Superior temporal gyrus (tissue), 1 donor: Measurements from ENCODE around the gene COL5A1.
"Not testable (repeated sequence)": the region's sequence is repeated elsewhere in the genome, so short reads cannot be mapped to it uniquely, and the experiment has no call there.

Experiments used
- DNase-seq: peaks from one replicate; pipeline ENCODE4 v3.0.0-alpha.2; 2016; ENCODE audit errors: extremely low spot score

Gene COL5A1

DNA sequence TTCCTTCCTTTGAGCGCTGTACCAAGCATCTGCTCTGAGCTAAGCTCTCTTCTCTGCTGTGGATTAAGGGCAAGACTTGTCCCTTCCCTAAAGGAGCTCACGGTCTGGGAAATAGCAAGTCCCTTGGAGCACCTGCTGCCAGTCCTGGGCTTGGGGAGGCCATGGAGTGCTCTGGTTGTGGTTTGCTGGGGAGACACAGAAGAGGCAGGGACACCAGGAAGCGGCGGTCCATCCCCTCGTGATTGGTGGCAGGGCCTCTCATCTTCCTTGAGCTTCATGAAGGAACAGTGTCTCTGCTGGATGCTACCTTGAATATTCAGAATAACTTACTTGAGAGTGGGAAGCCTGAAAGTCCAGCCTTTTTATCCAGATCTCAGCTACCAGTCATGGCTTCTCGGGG, 35.3 kb downstream of the COL5A1 start:
- DNase-seq = no peak

DNA sequence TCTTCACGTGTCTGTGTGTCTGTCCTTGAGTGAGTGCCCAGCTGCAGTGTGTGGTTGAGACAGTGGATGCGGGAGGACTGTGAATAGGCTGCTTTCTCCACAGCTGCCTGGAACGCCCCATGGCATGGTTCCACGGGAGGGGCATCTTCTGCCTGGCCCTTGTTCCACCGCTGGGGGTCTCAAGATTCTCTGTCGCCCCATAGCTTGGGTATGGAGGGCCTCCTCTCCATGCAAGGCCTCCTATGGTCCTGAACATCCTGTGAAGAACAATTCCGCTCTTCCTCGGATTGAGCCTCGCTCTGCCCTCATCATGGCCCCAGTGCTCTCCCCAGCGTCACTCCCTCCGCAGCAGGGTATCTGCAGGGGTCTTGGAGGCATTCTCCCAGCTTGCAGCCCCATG, 36.1 kb downstream of the COL5A1 start:
- DNase-seq = no peak

DNA sequence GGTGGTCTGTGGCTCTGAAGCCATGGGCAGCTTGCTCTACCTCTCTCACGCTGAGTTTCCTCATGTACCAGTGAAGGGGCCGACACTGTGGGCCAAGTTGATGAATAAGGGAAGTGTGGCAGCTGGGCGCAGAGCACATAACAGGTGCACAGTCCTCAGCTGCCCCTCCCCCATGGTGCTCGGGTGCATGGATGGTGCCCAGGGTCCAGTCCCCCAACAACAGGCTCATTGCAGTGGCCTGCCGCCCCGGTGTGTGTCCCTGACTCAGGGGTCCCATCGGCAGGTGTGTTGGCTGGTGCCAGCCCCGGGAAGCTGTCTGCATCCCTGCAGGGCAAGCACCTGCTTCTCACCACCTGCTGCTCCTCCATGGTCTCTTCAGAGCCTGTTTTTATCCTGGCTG, 36.6 kb downstream of the COL5A1 start:
- no peak for DNase-seq

DNA sequence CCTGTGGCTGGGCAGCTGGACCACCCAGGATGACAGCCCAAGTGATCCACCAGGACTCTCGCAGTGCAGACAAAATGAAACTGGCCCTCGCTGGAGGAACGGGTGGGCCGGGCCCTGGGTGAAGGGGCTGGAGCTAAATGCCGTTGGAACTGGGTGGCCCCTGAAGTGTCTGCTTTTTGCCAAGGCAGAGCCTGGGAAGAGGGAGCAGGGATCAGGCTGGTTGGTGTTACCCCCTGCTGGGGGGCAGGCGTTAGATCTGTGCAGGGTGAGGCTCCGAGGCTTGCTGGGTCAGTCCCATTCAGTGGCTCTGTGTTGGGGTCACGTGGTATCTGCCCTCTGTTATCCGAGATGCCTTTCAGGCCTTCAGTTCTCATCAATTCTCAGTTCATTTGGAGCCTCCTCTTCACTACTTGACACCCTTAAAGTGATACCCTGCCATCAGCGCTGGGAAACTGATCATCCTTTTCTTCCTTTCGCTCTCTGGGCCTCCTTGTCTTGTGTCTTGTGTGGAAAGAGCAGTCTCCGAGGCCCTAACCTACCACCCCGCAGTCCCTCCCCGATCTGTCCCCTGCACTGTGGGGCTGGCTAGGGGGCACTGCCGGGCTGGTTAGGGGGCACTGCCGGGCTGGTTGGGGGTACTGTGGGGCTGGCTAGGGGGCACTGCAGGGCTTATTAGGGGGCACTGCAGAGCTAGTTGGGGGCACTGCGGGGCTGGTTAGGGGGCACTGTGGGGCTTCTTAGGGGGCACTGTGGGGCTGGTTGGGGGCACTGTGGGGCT, 37.3 kb downstream of the COL5A1 start:
- no peak for DNase-seq

DNA sequence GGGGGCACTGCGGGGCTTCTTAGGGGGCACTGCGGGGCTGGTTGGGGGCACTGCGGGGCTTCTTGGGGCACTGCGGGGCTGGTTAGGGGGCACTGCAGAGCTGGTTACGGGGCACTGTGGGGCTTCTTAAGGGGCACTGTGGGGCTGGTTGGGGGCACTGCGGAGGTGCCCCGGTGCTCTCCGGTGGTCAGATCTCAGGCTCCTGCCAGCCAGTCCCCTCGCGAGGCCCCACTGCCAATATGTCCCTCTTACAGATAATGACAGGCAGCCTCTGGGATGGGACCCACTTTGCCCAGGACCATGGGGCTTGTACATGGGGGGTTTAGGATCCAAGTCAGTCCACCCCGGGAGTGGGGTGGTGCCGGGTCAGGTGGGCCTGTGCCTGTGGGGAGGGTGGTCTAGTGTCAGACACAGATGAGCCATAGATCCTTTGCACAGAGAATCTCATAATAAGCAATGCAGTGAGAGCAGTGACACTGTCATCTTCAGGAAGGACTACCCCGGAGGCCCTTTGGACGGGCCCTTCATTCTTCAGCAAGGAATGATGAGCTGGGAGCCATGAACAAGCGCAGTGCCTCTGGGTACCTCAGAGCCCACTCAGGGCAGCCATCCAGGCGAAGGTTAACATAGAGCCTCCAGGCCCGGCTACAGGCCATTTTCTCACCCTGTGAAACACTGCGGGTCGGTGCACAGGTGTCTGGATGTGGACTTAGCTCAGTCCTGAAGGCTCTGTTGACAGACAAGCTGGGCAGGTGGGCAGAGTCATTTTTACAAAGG, 38.2 kb downstream of the COL5A1 start:
- no peak for DNase-seq

DNA sequence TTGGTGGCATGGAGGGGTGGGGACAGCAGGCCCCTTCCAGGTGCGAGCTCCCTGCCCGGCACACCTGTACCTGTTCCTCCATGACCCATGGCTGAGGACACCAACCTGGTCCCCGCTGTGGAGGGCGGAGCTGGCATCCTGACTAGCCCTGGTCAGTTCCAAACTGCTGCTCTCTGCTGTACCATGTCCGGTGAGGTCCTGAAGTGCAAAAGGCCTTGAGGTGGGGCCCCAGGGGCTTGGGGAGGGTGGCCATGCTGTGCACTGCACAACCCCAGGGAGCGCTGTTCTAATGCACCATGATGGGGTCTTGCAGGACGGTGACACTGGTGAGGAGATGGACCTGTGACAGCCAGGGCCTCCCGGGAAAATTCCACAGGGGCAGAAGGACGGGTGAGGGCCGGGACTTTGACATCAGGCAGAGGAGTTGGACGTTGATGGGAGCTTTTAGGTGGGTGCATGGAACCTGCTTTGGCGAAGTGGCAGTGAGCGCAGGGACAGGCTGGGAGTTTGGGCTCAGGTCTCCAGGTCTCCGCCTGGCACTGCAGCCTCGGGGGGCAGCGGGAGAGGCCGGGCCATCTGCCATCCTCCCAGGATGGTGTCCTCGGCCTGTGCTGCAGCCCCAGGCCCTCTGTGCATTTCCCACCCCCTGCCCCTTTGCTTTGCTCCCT, 38.9 kb downstream of the COL5A1 start:
- DNase-seq = no peak

DNA sequence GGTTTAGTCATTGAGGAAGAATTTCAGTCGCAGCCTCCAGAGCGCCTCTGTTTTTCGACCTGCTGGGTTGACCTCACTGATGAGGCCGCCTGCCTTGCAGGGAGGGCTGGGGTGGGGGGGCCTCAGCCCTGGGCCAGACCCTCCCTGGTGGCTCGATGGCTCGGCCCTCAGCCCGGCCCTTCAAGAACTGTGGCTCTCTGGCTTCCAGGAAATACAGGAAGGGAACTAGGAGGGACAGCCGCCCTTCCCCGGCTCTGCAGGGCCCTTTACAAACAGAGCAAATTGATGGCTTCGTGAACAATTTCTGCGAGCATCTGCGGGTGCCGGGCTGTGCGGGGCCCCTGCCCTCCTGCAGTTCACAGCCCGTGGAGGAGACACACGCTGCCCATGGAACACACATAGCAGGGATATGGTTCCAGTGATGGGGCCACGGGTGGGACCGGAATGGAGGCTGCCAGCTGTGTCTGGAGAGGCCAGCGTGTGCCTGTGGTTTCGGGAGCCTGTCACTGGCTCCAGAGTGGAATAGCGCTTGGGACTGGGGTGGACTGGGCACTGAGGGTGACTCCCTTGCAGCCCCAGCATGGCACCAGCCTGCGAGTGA, 39.6 kb downstream of the COL5A1 start:
- no peak for DNase-seq

DNA sequence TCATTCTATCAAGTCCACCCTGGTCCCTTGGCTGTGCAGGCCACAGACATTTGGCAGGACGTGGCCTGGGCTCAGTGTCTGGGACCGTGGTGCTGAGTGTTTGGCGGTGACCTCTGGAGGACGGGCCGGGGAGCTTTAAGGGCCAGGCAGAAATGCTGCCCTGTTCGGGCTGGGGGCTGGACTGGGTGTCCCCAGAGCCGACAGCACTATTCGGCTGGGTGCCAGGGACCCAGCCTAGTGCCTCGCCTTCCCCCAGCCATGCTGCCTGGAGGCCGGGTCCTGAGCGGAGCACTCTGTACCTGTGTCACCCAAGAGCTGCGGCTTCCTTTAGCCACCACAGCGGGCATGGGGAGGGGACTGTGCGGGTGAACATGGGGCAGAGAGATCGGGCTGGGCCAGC, 40.4 kb downstream of the COL5A1 start:
- DNase-seq = no peak

DNA sequence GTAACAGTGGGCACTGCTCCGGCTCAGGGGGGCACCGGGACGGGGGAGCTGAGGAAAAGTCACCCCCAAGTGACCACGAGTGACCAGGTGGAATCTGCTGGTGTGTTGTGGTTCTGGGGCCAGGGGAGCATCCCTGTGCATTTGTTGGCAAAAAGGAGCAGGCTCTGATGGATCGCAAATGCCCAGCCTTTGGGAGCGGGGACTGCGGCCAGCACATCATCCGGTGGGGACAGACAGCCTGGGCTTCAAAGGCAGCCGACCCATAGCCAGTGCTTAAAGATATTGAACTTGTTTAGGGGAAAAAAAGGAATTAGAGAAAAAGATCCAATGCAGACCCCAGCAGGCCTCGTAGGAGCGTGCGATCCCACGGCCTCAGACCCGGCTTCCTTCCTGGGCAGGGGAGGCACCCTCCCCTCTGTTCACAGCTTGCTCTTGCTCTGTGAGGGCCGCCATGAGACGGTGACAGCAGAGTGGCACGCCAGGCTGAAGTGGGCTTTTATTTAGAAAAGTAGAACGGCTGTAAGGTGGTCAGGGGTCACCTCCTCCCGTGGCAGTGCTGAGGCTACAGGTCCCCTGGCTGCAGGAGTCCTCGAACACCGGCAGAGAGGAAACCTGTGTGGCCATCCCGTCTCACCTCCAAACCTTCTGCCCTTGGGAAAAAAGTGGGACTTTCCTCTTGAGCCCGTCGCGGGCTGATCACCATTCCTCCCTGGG, 41.2 kb downstream of the COL5A1 start:
- DNase-seq = no peak

DNA sequence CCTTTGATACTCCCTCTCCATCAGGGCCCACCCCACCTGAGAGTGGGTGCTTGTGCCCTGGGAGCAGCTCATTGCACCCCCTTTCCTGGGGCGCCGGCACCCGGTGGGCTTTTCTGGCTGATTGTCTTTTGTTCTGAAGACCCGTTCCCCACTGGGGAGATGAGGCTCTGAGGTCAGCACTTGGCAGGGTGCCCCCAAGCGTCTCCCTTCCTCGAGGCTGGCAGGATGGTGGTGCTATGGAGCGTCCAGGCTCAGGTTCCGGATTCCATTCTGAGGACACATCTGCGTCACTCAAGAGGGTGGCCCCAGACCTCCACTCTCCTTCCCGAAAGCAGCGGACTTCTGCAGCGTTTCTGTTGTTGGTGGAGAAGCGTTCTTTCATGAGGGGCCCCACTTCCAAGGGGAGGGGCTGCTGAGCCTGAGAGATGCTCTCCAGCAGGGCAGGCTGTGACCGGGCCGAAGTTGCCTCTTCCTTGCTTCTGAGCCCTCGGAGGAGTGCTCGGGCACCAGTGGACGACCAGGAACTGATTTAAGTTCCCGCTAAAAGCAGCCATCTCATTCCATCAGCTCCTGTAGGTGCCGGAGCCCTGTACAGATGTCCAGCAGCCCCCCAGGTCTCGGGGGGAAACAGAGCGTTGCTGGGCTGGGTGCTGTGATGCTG, 42.2 kb downstream of the COL5A1 start:
- DNase-seq = no peak

DNA sequence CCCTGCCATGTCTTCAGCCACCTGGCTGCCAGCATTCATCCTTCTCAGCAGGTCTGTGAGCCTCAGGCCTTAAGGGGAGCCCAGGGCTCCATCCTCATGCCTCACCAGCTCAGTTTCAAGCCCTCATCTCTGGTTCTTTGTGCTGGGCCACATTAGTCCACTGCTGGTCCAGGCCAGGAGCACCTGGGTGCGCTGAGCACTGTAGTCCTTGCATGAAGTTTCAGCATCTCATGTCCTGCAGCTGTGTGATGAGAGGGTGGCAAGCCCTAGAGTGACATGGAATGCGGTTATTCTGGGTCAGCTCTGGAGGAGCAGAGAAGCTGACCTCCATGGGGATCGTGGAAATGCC, 42.7 kb downstream of the COL5A1 start:
- no peak for DNase-seq

DNA sequence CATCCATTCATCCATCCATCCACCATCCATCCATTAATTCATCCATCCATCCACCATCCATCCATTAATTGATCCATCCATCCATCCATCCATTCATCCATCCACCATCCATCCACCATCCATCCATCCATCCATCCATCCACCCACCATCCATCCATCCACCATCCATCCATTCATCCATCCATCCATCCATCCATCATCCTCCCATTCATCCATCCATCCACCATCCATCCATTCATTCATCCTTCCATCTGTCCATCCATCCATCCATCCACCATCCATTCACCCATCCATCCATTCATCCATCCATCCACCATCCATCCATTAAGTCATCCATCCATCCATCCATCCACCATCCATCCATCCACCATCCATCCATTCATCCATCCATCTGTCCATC, 43.3 kb downstream of the COL5A1 start:
- not testable (repeated sequence) for DNase-seq

DNA sequence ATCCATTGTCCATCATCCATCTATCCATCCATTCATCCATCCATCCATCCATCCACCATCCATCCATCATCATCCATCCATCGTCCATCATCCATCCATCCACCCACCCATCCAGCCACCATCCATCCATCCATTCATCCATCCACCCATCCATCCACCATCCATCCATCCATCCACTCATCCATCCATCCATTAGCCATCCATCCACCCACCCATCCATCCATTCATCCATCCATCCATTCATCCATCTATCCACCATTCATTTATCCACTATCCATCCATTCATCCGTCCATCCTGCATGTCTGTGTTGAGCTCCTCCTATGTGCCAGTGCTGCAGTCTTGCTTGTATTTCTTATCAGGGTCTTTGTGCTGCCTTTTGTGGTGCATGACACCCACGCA, 44.2 kb downstream of the COL5A1 start:
- DNase-seq = no peak

DNA sequence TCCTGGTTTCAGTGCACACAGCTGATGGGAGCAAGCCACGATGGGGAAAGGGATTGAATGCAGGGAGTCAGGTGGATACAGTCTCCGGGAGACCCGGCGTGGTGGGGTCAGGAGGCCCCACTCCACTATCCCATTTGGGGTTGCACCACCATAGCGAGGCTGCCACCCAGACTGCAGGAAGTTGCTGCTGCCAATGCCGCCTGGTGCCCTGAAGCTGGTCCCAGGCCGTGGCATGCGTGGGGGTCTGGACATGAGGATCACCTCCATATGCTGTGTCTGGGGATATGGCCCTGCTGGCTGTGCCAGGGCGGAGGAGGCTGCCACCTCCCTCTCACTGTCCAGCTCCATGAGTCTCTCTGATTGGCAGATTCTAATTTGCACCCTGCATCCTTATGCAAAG, 45.3 kb downstream of the COL5A1 start:
- DNase-seq = no peak

DNA sequence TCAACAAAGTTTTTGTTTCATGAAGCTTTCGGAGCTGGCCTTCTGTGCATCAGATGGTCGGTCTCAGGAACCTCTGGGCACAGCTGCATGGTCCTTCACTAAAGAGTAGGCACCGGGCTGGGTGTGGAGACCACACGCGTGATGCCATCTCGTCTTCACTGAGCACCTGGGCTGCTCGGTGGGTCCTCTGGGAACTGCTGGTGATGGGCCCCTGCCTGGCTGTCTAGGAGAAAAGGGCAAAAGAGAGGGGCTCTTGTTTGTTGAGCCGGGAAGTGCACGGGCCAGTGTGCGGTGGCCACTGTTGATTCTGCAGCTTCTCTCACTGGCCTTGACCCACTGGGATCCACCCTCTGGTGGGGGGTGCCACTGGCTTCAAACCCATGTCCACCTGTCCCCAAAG, 46.0 kb downstream of the COL5A1 start:
- no peak for DNase-seq

DNA sequence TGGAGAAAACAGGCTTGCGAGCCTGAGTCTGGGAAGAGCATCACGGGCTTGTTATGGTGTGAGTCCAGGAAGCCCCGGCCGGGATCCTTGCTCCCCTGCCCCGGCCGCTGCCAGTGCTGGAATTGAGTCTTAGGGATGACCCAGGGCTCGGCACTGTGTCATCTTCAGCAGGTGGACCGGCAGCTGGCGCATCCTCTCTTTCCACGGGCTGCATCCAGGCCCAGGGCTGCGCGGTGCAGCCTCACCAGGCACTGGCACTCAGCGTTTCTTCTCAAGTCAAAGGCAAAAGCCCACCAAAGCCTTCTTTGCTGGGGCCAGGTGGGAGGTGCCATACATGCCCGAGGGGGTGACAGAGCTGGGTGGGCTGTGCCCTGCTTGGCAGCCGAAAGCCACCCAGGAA, 46.6 kb downstream of the COL5A1 start:
- no peak for DNase-seq

DNA sequence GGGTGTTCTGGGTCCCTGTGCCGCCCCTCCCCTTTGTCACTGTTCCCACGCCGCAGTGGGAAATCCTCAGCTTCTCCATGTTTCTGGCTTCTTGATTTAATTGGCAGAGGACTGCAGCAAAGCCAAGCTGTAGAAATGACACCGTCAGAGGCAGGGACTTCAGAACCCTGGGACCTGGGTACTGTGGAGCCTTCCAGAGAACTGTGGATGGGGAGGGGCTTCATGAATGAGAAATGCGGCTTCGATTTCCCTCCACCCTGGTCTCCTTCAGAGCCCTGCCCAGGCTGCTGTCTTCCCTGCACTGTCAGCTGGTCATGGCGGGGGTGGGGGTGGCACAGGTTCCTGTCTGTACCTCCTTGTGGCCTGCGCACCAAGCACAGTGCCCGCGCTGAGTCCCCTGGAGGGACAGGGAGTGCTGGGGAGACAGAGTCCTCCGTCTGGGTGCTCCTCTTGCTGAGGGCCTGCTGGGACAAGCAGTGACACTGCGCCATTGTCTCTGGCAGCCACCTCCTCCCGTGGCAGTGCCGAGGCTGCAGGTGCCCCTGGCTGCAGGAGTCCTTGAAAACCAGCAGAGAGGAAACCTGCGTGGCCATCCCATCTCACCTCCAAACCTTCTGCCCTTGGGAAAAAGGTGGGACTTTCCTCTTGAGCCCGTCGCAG, 47.2 kb downstream of the COL5A1 start:
- DNase-seq = no peak

DNA sequence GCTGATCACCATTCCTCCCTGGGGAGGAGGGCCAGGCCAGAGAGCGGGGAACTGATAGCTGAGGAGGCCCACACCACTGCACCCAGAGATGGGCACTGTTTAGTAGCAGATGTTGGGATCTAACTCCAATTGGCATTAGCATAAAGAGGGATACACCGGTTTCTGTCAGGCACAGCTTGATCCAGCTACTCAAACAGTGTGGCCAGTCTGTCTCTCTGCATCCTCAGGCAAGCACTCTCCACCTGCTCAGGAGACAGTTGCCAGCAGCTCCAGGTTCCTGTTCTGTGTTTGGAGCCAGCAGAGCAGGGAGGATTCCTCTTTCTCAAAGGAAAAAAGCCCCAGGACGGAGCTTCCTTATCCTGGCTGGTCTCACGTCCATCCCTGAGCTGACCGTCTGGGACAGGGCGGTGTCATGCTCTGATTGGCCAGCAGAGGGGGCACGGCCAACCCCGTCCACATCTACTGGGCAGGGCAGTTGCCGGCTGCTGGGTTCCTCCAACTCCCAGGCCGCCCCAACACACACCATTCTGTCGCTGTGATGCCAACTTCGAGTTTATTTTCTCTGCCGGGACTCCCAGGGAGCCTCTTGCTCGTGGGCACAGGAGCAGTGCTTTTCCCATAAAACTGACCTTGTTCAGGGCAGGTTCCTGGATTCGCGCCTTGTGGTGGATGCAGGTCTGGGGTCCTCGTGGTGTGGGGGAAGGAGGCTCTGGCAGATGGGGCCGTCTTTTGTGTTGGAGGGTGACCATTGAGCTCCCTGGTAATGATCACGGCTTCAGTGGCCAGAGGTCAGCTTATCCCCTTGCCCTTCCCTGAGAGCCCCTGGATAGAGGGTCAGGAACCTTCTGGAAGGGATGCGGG, 47.9 kb downstream of the COL5A1 start:
- DNase-seq = peak; percentile 62

DNA sequence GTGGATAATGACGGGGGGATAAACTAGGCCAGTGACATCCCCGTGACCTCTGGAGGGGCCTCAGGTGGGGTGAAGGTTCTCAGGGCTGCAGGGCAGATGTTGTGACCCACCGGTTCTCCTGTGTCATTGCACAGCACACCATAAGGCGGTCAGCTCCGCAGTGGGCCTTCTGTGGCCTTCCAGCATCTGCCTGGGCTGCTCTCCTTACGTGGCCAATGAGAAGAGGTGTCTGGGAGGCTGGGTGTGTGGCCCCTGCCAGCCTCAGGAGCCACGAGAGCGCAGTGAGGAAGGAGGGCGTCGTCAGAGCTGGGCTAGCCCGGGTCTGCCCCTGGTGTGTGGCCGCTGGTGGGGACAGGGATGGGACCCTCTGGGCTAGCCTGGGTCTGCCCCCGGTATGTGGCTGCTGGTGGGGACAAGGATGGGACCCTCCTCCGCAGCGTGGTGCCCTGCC, 48.7 kb downstream of the COL5A1 start:
- no peak for DNase-seq
